Measurements from ENCODE around the gene SERINC5.
"Not testable (repeated sequence)": the region's sequence is repeated elsewhere in the genome, so short reads cannot be mapped to it uniquely, and the experiment has no call there.

Gene SERINC5

GRCh38 chr5:80111376-80111990, 144.4 kb downstream of the SERINC5 start:
- in situ Hi-C loops (cut with MboI; ENCODE audit: low sequenced_read_pairs), result not testable (repeated sequence)

GRCh38 chr5:80109646-80110478, 146.0 kb downstream of the SERINC5 start:
- in situ Hi-C loops (cut with MboI; ENCODE audit: low sequenced_read_pairs), result no loop called here

GRCh38 chr5:80106916-80107315, 148.9 kb downstream of the SERINC5 start:
- in situ Hi-C loops (cut with MboI; ENCODE audit: low sequenced_read_pairs), result no loop called here

- in situ Hi-C loops (cut with MboI; ENCODE audit: low sequenced_read_pairs), result no loop called here
These were observed 150.0 kb downstream of the SERINC5 start for GRCh38 chr5:80105698-80106439.

- in situ Hi-C loops (cut with MboI; ENCODE audit: low sequenced_read_pairs), result no loop called here
These were observed 152.5 kb downstream of the SERINC5 start for GRCh38 chr5:80103371-80103770.

GRCh38 chr5:80101993-80102392, 153.9 kb downstream of the SERINC5 start:
- in situ Hi-C loops (cut with MboI; ENCODE audit: low sequenced_read_pairs), result no loop called here

GRCh38 chr5:80097451-80097850, 158.4 kb downstream of the SERINC5 start:
- in situ Hi-C loops (cut with MboI; ENCODE audit: low sequenced_read_pairs), result no loop called here

GRCh38 chr5:80094236-80094738, 161.6 kb downstream of the SERINC5 start:
- in situ Hi-C loops (cut with MboI; ENCODE audit: low sequenced_read_pairs), result no loop called here

- in situ Hi-C loops (cut with MboI; ENCODE audit: low sequenced_read_pairs), result no loop called here
These were observed 162.1 kb downstream of the SERINC5 start for GRCh38 chr5:80093796-80094195.

GRCh38 chr5:80092486-80093107, 163.3 kb downstream of the SERINC5 start:
- in situ Hi-C loops (cut with MboI; ENCODE audit: low sequenced_read_pairs), result no loop called here

GRCh38 chr5:80091792-80092192, 164.1 kb downstream of the SERINC5 start:
- in situ Hi-C loops (cut with MboI; ENCODE audit: low sequenced_read_pairs), result not testable (repeated sequence)

- in situ Hi-C loops (cut with MboI; ENCODE audit: low sequenced_read_pairs), result no loop called here
These were observed 165.0 kb downstream of the SERINC5 start for GRCh38 chr5:80090884-80091166.

GRCh38 chr5:80083101-80083890, 172.6 kb downstream of the SERINC5 start:
- in situ Hi-C loops (cut with MboI; ENCODE audit: low sequenced_read_pairs), result no loop called here

- in situ Hi-C loops (cut with MboI; ENCODE audit: low sequenced_read_pairs), result no loop called here
These were observed 173.1 kb downstream of the SERINC5 start for GRCh38 chr5:80082731-80083100.

- in situ Hi-C loops (cut with MboI; ENCODE audit: low sequenced_read_pairs), result no loop called here
These were observed 173.6 kb downstream of the SERINC5 start for GRCh38 chr5:80082281-80082680.

- in situ Hi-C loops (cut with MboI; ENCODE audit: low sequenced_read_pairs), result no loop called here
These were observed 176.9 kb downstream of the SERINC5 start for GRCh38 chr5:80078921-80079320.

- in situ Hi-C loops (cut with MboI; ENCODE audit: low sequenced_read_pairs), result no loop called here
These were observed 178.7 kb downstream of the SERINC5 start for GRCh38 chr5:80077051-80077714.

GRCh38 chr5:80076131-80077050, 179.5 kb downstream of the SERINC5 start:
- in situ Hi-C loops (cut with MboI; ENCODE audit: low sequenced_read_pairs), result no loop called here

Measured in hTERT RPE-1 (cell line).